HEK293T (cell line): ENCODE results near the gene TRIM63.

Source experiments
- CTCF ChIA-PET: fragments of 350-600 bp; formaldehyde crosslinking; extraction: SDS; loops from one replicate; lab custom pipeline; 2021; ENCODE audit warnings: antibody characterized with exemption, inconsistent platforms; lab: Yijun Ruan, JAX
- POLR2A ChIA-PET: fragments of 350-600 bp; formaldehyde crosslinking; extraction: SDS; loops from one replicate; lab custom pipeline; 2020; ENCODE audit warnings: antibody characterized with exemption, inconsistent platforms; lab: Yijun Ruan, JAX
- DNase-seq: peaks from one replicate; pipeline ENCODE4 v3.0.0; 2012; ENCODE audit warnings: mixed read lengths; ENCODE audit errors: extremely low spot score
- ARNT ChIP-seq: fragments of 450-650 bp; IDR thresholded peaks from 2 replicates; pipeline ENCODE4 v1.6.1; 2017; ENCODE audit warnings: mild to moderate bottlenecking
- BHLHE40 ChIP-seq: fragments of 450-650 bp; IDR thresholded peaks from 2 replicates; pipeline ENCODE4 v1.6.1; 2016; ENCODE audit warnings: mild to moderate bottlenecking, moderate library complexity, borderline replicate concordance
- CTBP1 ChIP-seq: fragments of 450-650 bp; IDR thresholded peaks from 2 replicates; pipeline ENCODE4 v1.6.1; 2016; ENCODE audit warnings: borderline replicate concordance
- ELF4 ChIP-seq: fragments of 450-650 bp; IDR thresholded peaks from 2 replicates; pipeline ENCODE4 v1.6.1; 2017; ENCODE audit warnings: antibody characterized with exemption
- FOXA1 ChIP-seq: fragments of 450-650 bp; IDR thresholded peaks from 2 replicates; pipeline ENCODE4 v1.6.1; 2016; ENCODE audit warnings: mild to moderate bottlenecking
- FOXK2 ChIP-seq: fragments of 450-650 bp; IDR thresholded peaks from 2 replicates; pipeline ENCODE4 v1.6.1; 2016; ENCODE audit warnings: mild to moderate bottlenecking
- FOXM1 ChIP-seq: fragments of 450-650 bp; IDR thresholded peaks from 2 replicates; pipeline ENCODE4 v1.6.1; 2017; ENCODE audit warnings: mild to moderate bottlenecking, borderline replicate concordance
- HDGF ChIP-seq: fragments of 450-650 bp; IDR thresholded peaks from 2 replicates; pipeline ENCODE4 v1.6.1; 2017; ENCODE audit warnings: antibody characterized with exemption, borderline replicate concordance
- L3MBTL2 ChIP-seq: fragments of 450-650 bp; conservative IDR thresholded peaks from 2 replicates; pipeline ENCODE4 v1.6.1; 2016; ENCODE audit warnings: mild to moderate bottlenecking
- LEF1 ChIP-seq: fragments of 450-650 bp; IDR thresholded peaks from 2 replicates; pipeline ENCODE4 v1.6.1; 2017; ENCODE audit warnings: mild to moderate bottlenecking, borderline replicate concordance
- NFRKB ChIP-seq: fragments of 450-650 bp; IDR thresholded peaks from 2 replicates; pipeline ENCODE4 v1.6.1; 2016; ENCODE audit warnings: mild to moderate bottlenecking, moderate library complexity
- PKNOX1 ChIP-seq: fragments of 450-650 bp; IDR thresholded peaks from 2 replicates; pipeline ENCODE4 v1.6.1; 2016
- SP1 ChIP-seq: fragments of 450-650 bp; IDR thresholded peaks from 2 replicates; pipeline ENCODE4 v1.6.1; 2017
- SUZ12 ChIP-seq: fragments of 450-650 bp; IDR thresholded peaks from 2 replicates; pipeline ENCODE4 v1.6.1; 2016; ENCODE audit warnings: mild to moderate bottlenecking
- TARDBP ChIP-seq: fragments of 450-650 bp; IDR thresholded peaks from 2 replicates; pipeline ENCODE4 v1.6.1; 2016
- ZNF384 ChIP-seq: fragments of 450-650 bp; IDR thresholded peaks from 2 replicates; pipeline ENCODE4 v1.6.1; 2016

The TRIM63 gene

GRCh38 chr1:26055041-26055440 is 12.4 kb downstream of the TRIM63 start:
- DNase-seq: no peak
- POLR2A ChIA-PET: no interaction called here
- no peak for TF ChIP-seq FOXK2
- no peak for TF ChIP-seq PKNOX1
- TF ChIP-seq ZNF384: no peak
- TF ChIP-seq CTBP1: no peak
- TF ChIP-seq FOXM1: no peak
- no peak for TF ChIP-seq NFRKB
- no peak for TF ChIP-seq L3MBTL2
- TF ChIP-seq SUZ12: no peak
- no peak for TF ChIP-seq ARNT
- TF ChIP-seq LEF1: no peak
- TF ChIP-seq BHLHE40: no peak
- TF ChIP-seq ELF4: no peak
- TF ChIP-seq FOXA1: no peak
- no peak for TF ChIP-seq TARDBP
- no peak for TF ChIP-seq SP1
- no peak for TF ChIP-seq HDGF
- CTCF ChIA-PET: no interaction called here

GRCh38 chr1:26053718-26054560 is 13.5 kb downstream of the TRIM63 start:
- no peak for TF ChIP-seq L3MBTL2
- TF ChIP-seq ZNF384: no peak
- no peak for TF ChIP-seq NFRKB
- no peak for TF ChIP-seq HDGF
- no peak for TF ChIP-seq PKNOX1
- no peak for TF ChIP-seq ARNT
- no peak for TF ChIP-seq FOXK2
- TF ChIP-seq CTBP1: no peak
- TF ChIP-seq ELF4: no peak
- no peak for TF ChIP-seq LEF1
- TF ChIP-seq SP1: no peak
- no peak for TF ChIP-seq FOXA1
- no peak for TF ChIP-seq TARDBP
- TF ChIP-seq FOXM1: no peak
- TF ChIP-seq SUZ12: no peak
- TF ChIP-seq BHLHE40: no peak
- CTCF ChIA-PET: no interaction called here
- POLR2A ChIA-PET: no interaction called here
- DNase-seq: no peak

DNA sequence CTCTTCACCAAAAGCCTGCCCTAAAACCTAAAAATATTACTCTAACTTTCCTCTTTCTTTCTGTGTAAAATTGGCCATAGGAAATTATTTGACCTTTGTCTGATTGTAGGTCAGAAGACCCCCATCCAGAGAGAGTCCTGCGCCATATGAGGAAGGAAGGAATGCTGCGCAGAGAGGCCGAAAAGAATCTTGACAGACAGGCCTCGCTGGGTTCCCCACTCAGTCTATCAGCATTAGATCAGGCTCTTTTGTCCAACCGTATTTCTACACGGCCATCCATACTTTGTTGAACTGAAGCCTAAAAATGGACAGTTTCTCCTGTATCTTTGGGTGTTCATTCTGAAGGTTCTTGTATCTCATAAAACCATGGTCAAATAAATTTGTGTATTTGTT is 17.2 kb downstream of the TRIM63 start:
- POLR2A ChIA-PET: no interaction called here
- DNase-seq: no peak
- CTCF ChIA-PET: no interaction called here
- TF ChIP-seq SUZ12: no peak

- CTCF ChIA-PET: no interaction called here
Measured at GRCh38 chr1:26049531-26050247, 17.7 kb downstream of the TRIM63 start.

DNA sequence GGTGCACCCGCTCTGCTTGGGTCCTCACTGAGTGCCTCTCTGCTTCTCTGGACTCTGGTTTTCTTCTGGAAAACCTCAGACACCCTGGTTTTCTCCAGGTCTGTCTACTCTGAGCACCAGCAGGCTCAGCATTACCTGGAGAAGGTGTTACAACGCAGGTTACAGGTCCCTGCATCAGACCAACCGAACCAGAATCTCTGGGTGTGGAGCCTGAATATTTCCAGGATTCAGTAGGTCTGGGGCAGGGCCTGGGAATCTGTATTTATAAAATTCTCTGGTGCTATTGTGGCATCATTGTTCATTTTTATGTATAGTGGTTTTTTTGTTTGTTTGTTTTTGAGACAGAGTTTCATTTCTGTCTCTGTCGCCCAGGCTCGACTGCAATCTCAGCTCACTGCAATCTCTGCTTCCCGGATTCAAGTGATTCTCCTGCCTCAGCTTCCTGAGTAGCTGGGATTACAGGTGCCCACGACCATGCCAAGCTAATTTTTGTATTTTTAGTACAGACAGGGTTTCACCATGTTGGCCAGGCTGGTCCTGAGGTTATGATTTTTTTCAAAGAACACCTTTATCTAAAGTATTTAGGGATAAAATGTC is 20.1 kb downstream of the TRIM63 start:
- no peak for DNase-seq
- no peak for TF ChIP-seq L3MBTL2
- TF ChIP-seq HDGF: no peak
- TF ChIP-seq ZNF384: no peak
- no peak for TF ChIP-seq LEF1
- TF ChIP-seq FOXA1: no peak
- no peak for TF ChIP-seq TARDBP
- TF ChIP-seq FOXM1: no peak
- TF ChIP-seq PKNOX1: no peak
- TF ChIP-seq BHLHE40: no peak
- TF ChIP-seq ARNT: no peak
- TF ChIP-seq CTBP1: no peak
- TF ChIP-seq FOXK2: no peak
- no peak for TF ChIP-seq ELF4
- TF ChIP-seq SUZ12: no peak
- no peak for TF ChIP-seq SP1
- no peak for TF ChIP-seq NFRKB
- POLR2A ChIA-PET: no interaction called here
- CTCF ChIA-PET: interaction anchor here (3.2 kb wide), 1 partner anchor 11 kb away, joined by 12 read pairs; no protein-coding TSS in a partner anchor

More at GRCh38 chr1:26049531-26050247, 17.7 kb downstream of the TRIM63 start:
- no peak for DNase-seq
- POLR2A ChIA-PET: no interaction called here
- TF ChIP-seq L3MBTL2 (no peak), PKNOX1 (no peak), FOXK2 (no peak), ZNF384 (no peak), ELF4 (no peak), LEF1 (no peak), SP1 (no peak), BHLHE40 (no peak), SUZ12 (no peak), NFRKB (no peak), ARNT (no peak), FOXM1 (no peak), FOXA1 (no peak), TARDBP (no peak), CTBP1 (no peak), HDGF (no peak)
